Stimulated activated CD4-positive, alpha-beta T cell treated with anti-CD3 and anti-CD28 coated beads, Interleukin-12 subunit alpha, Interleukin-12 subunit beta, amount 100 ng/mL, for 4 hours (primary cell): ENCODE measurements around the gene FFAR1.
"Not testable (repeated sequence)": the region's sequence is repeated elsewhere in the genome, so short reads cannot be mapped to it uniquely, and the experiment has no call there.

Source experiments
- DNase-seq: peaks from one replicate; pipeline ENCODE4 v3.0.0-alpha.2; 2020

FFAR1 gene

GRCh38 chr19:35363001-35363590 is 15.4 kb downstream of the FFAR1 start:
- DNase-seq: no peak

GRCh38 chr19:35363711-35364425 is 16.2 kb downstream of the FFAR1 start:
- no peak for DNase-seq

DNA sequence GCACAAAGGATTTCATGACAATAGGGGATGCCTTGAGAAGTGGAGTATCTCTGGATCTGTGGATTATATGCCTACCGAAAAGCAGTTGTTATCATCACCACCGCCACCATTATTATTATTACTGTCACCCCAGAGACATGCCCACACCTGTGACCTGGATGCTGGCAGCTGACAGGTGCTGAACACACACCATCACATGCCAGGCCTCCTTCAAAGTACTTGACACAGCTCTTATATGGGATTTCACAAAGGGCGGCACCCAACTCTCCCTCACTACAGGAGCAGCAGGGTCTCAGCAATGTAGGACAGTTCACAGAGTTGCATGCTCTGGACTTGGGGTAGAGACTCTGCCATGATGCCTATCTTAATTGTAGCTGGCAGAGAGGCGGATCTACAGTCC is 17.6 kb downstream of the FFAR1 start:
- no peak for DNase-seq

DNA sequence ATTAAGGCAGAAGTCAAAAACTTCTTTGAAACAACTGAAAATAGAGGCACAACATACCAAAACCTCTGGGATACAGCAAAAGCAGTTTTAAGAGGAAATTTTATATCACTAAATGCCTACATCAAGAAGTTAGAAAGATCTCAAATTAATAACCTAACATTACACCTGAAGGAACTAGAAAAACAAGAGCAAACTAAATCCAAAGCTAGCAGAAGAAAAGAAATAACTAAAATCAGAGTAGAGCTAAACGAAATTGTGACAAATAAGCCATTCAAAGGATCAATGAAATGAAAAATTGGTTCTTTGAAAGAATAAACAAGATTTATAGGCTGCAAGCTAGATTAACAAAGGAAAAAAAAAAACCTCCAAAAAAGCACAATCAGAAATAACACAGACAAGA is 20.7 kb downstream of the FFAR1 start:
- DNase-seq: no peak

DNA sequence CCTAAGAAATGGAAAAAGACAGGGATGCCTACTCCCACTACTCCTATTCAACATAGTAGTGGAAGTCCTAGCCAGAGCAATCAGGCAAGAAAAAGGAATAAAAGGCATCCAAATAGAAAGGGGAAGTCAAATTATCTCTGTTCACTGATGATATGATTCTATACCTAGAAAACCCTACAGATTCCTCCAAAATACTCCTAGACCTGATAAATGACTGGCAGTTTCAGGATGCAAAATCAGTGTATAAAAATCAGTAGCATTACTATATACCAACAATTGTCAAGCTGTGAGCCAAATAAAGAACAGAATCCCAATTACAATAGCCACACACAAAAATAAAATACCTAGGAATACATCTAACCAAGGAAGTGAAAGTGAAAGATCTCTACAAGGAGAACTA is 21.8 kb downstream of the FFAR1 start:
- no peak for DNase-seq

DNA sequence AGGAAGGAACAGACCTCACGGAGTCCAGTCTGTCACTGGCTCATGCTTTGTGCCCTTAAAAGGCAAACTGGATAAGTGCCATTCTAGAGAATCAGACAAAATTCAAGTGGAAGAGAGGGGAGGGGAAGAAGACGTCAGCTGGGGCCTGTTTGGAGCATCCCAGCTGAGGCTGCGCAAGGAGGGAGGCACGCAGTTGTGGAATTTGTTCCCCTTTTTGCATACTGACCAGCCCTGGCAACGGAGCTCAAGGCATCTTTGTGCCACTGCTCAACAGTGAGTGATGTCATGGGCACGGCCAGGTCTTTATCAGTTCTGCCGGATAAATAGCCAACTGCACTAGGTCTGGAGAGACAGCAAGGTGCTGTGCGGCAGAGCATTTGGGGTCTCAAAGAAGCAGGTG is 23.0 kb downstream of the FFAR1 start, which contains the start of gene GPR42:
Gene GPR42 (plus strand): TSS at position 347 of the 400 bp plus-strand sequence. CDS start 292 bp downstream, outside the sequence.
- DNase-seq: no peak

DNA sequence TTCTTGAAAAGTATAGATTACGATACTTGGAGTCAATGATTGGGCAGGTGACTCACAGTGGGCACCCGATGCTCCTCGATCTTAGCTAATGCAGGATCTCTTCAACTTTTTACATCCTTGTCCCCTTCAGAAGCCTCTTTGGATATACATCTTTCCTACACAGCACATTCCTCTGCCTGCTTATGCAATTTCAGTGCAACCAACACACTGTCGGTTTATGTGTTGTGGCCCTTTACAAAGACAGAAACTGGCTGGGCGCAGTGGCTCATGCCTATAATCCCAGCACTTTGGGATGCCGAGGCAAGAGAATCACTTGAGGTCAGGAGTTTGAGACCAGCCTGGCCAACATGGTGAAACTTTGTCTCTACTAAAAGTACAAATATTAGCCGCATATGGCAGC is 25.8 kb downstream of the FFAR1 start:
- no peak for DNase-seq

GRCh38 chr19:35374031-35374430 is 26.3 kb downstream of the FFAR1 start:
- DNase-seq: not testable (repeated sequence)

GRCh38 chr19:35375505-35376307 is 28.0 kb downstream of the FFAR1 start:
- no peak for DNase-seq

DNA sequence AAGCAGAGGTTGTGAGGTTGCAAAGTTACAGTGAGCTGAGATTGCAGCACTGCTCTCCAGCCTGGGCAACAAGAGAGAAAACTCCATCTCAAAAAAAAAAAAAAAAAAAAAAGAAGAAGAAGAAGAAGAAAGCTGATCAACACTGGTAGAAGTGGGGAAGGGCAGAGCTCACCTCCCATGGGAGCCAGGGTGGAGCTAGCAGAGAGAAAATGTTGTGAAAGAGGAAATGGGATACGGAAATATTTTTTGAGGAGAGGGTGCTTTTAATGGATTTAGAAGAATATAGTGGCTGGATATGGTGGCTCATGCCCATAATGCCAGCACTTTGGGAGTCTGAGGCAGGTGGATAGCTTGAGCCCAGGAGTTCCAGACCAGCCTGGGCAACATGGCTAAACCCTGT is 30.0 kb downstream of the FFAR1 start:
- no peak for DNase-seq

GRCh38 chr19:35378356-35378755 is 30.7 kb downstream of the FFAR1 start:
- no peak for DNase-seq

DNA sequence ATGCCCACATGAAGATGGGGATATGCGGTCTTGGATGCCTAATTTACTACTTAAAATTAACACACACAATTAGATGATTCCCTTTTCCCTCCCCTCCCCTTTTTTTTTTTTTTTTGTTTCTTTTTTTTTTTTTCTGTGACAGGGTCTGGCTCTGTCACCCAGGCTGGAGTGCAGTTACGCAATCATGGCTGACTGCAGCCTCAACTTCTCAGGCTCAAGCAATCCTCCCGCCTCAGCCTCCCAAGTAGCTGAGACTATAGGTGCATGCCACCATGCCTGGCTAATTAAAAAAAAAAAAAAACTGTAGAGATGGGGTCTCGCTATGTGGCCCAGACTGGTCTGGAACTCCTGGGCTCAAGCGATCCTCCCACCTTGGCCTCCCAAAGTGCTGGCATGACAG is 31.8 kb downstream of the FFAR1 start:
- not testable (repeated sequence) for DNase-seq

DNA sequence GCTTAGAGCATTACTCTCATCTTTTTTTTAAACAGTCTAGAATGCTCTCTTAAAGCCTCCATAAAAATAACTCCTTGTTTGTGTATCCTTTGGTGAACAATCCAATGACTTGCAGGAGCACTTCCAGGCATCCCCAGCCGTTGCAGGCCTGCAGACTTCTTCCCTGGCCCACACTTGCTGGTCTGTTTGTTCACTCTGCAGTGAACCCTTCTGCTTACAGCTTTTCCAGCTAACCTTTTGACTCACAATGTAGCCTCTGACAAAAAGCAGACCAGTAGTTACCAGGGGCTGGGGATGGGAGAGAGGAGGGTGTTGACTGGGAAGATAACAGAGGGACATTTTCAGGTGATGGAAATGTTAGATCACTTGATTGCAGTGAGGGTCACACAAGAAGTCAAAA is 32.3 kb downstream of the FFAR1 start:
- DNase-seq: no peak

DNA sequence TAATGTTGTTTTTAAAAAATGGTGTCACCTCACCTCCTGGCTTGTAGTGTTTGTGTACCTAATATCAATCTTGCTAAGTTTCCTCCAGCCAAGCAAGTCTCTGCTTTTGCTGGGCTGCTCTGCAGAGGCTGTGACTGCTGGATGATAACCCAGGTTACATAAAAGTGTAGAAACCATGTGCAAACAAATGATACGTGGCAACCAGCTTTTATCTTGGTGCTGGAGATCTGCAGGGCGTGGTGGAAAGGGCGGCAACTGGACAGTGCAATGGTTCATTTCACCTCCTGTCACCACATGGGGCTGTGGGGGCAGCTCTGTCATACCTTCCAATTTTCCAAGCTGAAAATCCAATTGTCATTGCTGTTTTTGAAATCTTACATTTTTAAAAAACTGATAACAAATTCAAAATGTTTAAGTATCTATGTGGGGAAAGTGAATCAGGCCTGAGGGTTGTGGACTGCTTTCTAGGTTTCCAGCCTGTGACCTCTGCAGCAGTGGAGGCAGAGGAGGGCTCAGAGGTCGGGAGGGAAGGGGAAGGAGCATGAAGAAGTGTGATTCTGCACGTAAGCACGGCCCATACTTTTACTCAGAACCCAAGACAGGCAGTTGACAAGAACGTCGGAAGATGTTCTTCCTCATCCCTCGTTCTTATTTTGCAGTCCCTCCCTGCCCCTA is 32.9 kb downstream of the FFAR1 start:
- DNase-seq: no peak

DNA sequence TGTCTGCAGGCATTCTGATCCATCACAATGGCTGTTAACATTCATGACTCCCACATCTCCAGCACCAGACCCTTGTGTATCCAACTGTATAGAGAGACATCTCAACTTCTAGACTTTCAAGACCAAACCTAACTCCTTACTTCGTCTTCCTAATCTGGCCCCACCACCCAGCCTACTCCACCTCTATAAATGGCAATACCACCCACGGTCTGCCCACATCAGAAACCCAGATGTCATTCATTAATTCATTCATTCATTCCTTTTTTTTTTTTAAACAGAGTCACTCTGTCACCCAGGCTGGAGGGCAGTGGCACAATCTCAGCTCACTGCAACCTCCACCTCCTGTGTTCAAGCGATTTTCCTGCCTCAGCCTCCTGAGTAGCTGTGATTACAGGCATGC is 33.6 kb downstream of the FFAR1 start:
- no peak for DNase-seq

GRCh38 chr19:35381926-35382325 is 34.2 kb downstream of the FFAR1 start:
- DNase-seq: no peak

DNA sequence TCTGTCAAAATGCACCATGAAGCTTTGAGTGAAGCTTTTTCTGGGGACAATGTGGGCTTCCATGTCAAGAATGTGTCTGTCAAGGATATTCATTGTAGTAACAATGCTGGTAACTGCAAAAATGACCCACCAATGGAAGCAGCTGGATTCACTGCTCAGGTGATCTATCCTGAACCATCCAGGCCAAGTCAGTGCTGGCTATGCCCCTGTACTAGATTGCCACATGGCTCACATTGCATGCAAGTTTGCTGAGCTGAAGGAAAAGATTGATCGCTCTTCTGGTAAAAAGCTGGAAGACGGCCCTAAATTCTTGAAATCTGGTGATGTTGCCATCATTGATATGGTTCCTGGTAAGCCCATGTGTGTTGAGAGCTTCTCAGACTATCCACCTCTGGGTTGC is 35.8 kb downstream of the FFAR1 start:
- no peak for DNase-seq

DNA sequence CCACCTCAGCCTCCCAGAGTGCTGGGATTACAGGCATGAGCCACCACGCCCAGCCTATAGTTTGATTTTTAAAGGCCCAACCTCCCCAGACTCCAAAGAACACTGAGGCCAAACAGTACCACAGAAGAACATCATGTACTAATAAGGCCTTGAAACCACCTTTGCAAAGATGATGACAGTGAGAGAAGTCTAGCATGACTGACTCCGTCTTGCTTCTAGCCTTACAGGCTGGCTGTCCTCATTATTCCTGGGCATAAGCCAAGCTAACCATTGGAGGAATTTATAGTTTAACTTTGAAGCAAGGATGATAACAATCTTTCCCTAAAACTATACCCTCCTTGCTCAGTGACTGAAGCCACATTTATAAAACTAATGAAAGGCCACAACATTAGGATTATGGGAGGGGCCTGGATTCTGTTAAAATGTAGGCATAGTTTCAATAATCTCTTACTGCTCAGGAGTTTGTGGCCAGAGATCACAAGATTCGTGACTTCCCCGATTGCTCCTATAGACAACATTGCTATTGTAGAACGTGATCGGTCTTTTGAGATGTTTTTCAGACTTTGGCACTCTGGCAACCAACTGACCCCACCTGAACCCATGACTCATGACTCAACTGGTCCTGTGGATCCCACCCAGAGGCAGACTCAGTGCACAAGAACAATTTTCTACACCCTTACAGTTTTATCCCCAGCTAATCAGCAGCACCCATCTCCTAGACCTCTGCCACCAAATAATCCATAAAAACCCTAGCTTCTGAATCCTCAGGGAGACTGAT is 40.8 kb downstream of the FFAR1 start:
- no peak for DNase-seq

- no peak for DNase-seq
Measured at GRCh38 chr19:35389192-35389861, 41.6 kb downstream of the FFAR1 start.

GRCh38 chr19:35392742-35393715 is 45.3 kb downstream of the FFAR1 start:
- DNase-seq: no peak
